Mesothelial cell of epicardium (in vitro differentiated cells): ENCODE measurements around the gene NOTCH3. TPM values are rescaled to one million over a fixed set of nuclear protein-coding genes. Genes with fewer than 3 reads are reported as not detected.

Source experiments
- DNase-seq, 2 experiments: peaks; one replicate each; pipeline ENCODE4 v3.0.0; 2021; ENCODE audit warnings: low spot score in 2 of 2; ENCODE audit not compliant: unreplicated experiment in 2 of 2
- H3K27ac Mint-ChIP-seq: 2 replicates; pipeline ENCODE4 v1.8.0; 2021; ENCODE audit warnings: mixed read lengths
- H3K27me3 Mint-ChIP-seq: 2 replicates; pipeline ENCODE4 v1.8.0; 2021; ENCODE audit warnings: low read depth, mixed read lengths
- H3K36me3 Mint-ChIP-seq: 2 replicates; pipeline ENCODE4 v1.8.0; 2021; ENCODE audit warnings: mixed read lengths
- H3K4me1 Mint-ChIP-seq: 2 replicates; pipeline ENCODE4 v1.8.0; 2021; ENCODE audit warnings: mixed read lengths
- H3K4me3 Mint-ChIP-seq: 2 replicates; pipeline ENCODE4 v1.8.0; 2021; ENCODE audit warnings: mild to moderate bottlenecking, moderate library complexity, mixed read lengths
- H3K9me3 Mint-ChIP-seq: 2 replicates; pipeline ENCODE4 v1.8.0; 2021; ENCODE audit warnings: mixed read lengths
- CTCF ChIP-seq: fragments of 200-600 bp; sonication (generic); IDR thresholded peaks from one replicate; pipeline ENCODE4 v1.5.0; 2021; ENCODE audit warnings: antibody characterized with exemption; ENCODE audit not compliant: unreplicated experiment
- total RNA-seq: library from RNA; stranded (reverse); gene quantifications from 3 replicates; pipeline ENCODE4 v1.2.1, GENCODE V29; 2021

Gene NOTCH3
- total RNA-seq, 1 donor from 2014 or later = 204 TPM

GRCh38 chr19:15181394-15181793, 19.4 kb downstream of the NOTCH3 start:
- peaks cover 4% of the 10 kb centered on the region for H3K4me1 Mint-ChIP-seq
- no peaks in the 10 kb centered on the region for H3K9me3 Mint-ChIP-seq
- H3K27ac Mint-ChIP-seq = no peak overlapping the region
- no peaks in the 10 kb centered on the region for H3K27me3 Mint-ChIP-seq
- H3K4me3 Mint-ChIP-seq = no peak overlapping the region
- no peak for TF ChIP-seq CTCF
- DNase-seq = no peak
- peaks cover 33% of the 10 kb centered on the region for H3K36me3 Mint-ChIP-seq

GRCh38 chr19:15180451-15181390, 20.1 kb downstream of the NOTCH3 start:
- no peak overlapping the region for H3K4me3 Mint-ChIP-seq
- peaks cover 4% of the 10 kb centered on the region for H3K4me1 Mint-ChIP-seq
- DNase-seq = no peak
- no peak for TF ChIP-seq CTCF
- peaks cover 30% of the 10 kb centered on the region for H3K36me3 Mint-ChIP-seq
- no peaks in the 10 kb centered on the region for H3K9me3 Mint-ChIP-seq
- no peak overlapping the region for H3K27ac Mint-ChIP-seq
- H3K27me3 Mint-ChIP-seq = no peaks in the 10 kb centered on the region

GRCh38 chr19:15178629-15179308, 22.0 kb downstream of the NOTCH3 start:
- no peak overlapping the region for H3K4me3 Mint-ChIP-seq
- no peak for DNase-seq

GRCh38 chr19:15177269-15178116, 23.3 kb downstream of the NOTCH3 start:
- peaks cover 29% of the 10 kb centered on the region for H3K36me3 Mint-ChIP-seq
- peak overlapping the region; percentile 16 for H3K4me3 Mint-ChIP-seq

More at GRCh38 chr19:15178629-15179308, 22.0 kb downstream of the NOTCH3 start:
- H3K36me3 Mint-ChIP-seq = peaks cover 27% of the 10 kb centered on the region
- TF ChIP-seq CTCF = no peak
- H3K27ac Mint-ChIP-seq = no peak overlapping the region
- no peaks in the 10 kb centered on the region for H3K9me3 Mint-ChIP-seq
- H3K4me1 Mint-ChIP-seq = peaks cover 4% of the 10 kb centered on the region
- H3K27me3 Mint-ChIP-seq = no peaks in the 10 kb centered on the region

More at GRCh38 chr19:15177269-15178116, 23.3 kb downstream of the NOTCH3 start:
- TF ChIP-seq CTCF = peak; percentile 98
- no peaks in the 10 kb centered on the region for H3K9me3 Mint-ChIP-seq
- H3K4me1 Mint-ChIP-seq = peaks cover 4% of the 10 kb centered on the region
- H3K27ac Mint-ChIP-seq = no peak overlapping the region
- DNase-seq = peak; percentile 80 to 91
- no peaks in the 10 kb centered on the region for H3K27me3 Mint-ChIP-seq
